SK-N-SH treated with all-trans-retinoic acid at 6 μM for 48 hours (cell line): ENCODE data around the gene ACP1.

Experiments used
- ARNTL ChIP-seq: fragments of 450-650 bp; formaldehyde crosslinking; IDR thresholded peaks from 2 replicates; pipeline ENCODE4 v1.5.0; 2020; ENCODE audit warnings: low read depth, mild to moderate bottlenecking, moderate library complexity, borderline replicate concordance
- CREB5 ChIP-seq: fragments of 250-450 bp; sonication (Bioruptor Pico); IDR thresholded peaks from 2 replicates; pipeline ENCODE4 v1.5.1; 2020; ENCODE audit warnings: low read depth, mild to moderate bottlenecking, moderate library complexity
- OSR1 ChIP-seq: fragments of 250-450 bp; sonication (Bioruptor Pico); IDR thresholded peaks from 2 replicates; pipeline ENCODE4 v1.8.0; 2022; ENCODE audit warnings: moderate library complexity, mild to moderate bottlenecking, inconsistent platforms
- PATZ1 ChIP-seq: fragments of 250-450 bp; sonication (Bioruptor Pico); IDR thresholded peaks from 2 replicates; pipeline ENCODE4 v1.8.0; 2020; ENCODE audit warnings: mild to moderate bottlenecking, moderate library complexity, borderline replicate concordance
- SNAI2 ChIP-seq: fragments of 250-450 bp; sonication (Bioruptor Pico); IDR thresholded peaks from 2 replicates; pipeline ENCODE4 v1.5.0; 2020; ENCODE audit warnings: mild to moderate bottlenecking, moderate library complexity
- TCF4 ChIP-seq: fragments of 250-450 bp; sonication (Bioruptor Pico); IDR thresholded peaks from 2 replicates; pipeline ENCODE4 v1.8.0; 2021; ENCODE audit warnings: mild to moderate bottlenecking, moderate library complexity, borderline replicate concordance
- TOX ChIP-seq: fragments of 250-450 bp; sonication (Bioruptor Pico); IDR thresholded peaks from 2 replicates; pipeline ENCODE4 v1.8.0; 2021; ENCODE audit warnings: mild to moderate bottlenecking, moderate library complexity, borderline replicate concordance
- ZFP30 ChIP-seq: fragments of 450-650 bp; formaldehyde crosslinking; IDR thresholded peaks from 2 replicates; pipeline ENCODE4 v1.5.0; 2022; ENCODE audit warnings: mild to moderate bottlenecking, moderate library complexity
- ZNF70 ChIP-seq: fragments of 450-650 bp; formaldehyde crosslinking; IDR thresholded peaks from 2 replicates; pipeline ENCODE4 v1.5.0; 2020; ENCODE audit warnings: mild to moderate bottlenecking, moderate library complexity
- ZNF8 ChIP-seq: fragments of 450-650 bp; formaldehyde crosslinking; IDR thresholded peaks from 2 replicates; pipeline ENCODE4 v1.5.0; 2020; ENCODE audit warnings: mild to moderate bottlenecking, moderate library complexity

- TF ChIP-seq TCF4 (CRISPR knock-in tag) (no peak), SNAI2 (no peak), ZFP30 (CRISPR knock-in tag) (no peak), CREB5 (CRISPR knock-in tag) (no peak), ARNTL (CRISPR knock-in tag) (no peak), ZNF70 (CRISPR knock-in tag) (no peak), OSR1 (CRISPR knock-in tag) (no peak), TOX (CRISPR knock-in tag) (no peak), ZNF8 (CRISPR knock-in tag) (no peak), PATZ1 (CRISPR knock-in tag) (no peak)
These were observed 31.7 kb upstream of the ACP1 start for GRCh38 chr2:233030-233429.
